GM19328 (cell line): ENCODE measurements around the gene SUOX.
"Not testable (repeated sequence)": the region's sequence is repeated elsewhere in the genome, so short reads cannot be mapped to it uniquely, and the experiment has no call there.

ENCODE experiments used
- ATAC-seq: cut with Tn5 transposase; IDR thresholded peaks from one replicate; pipeline ENCODE4 v1.9.1; 2021; ENCODE audit warnings: mild to moderate bottlenecking, moderate library complexity; ENCODE audit not compliant: unreplicated experiment

SUOX gene

GRCh38 chr12:55982319-55982936, 14.6 kb upstream of the SUOX start:
- ATAC-seq = peak; percentile 88

DNA sequence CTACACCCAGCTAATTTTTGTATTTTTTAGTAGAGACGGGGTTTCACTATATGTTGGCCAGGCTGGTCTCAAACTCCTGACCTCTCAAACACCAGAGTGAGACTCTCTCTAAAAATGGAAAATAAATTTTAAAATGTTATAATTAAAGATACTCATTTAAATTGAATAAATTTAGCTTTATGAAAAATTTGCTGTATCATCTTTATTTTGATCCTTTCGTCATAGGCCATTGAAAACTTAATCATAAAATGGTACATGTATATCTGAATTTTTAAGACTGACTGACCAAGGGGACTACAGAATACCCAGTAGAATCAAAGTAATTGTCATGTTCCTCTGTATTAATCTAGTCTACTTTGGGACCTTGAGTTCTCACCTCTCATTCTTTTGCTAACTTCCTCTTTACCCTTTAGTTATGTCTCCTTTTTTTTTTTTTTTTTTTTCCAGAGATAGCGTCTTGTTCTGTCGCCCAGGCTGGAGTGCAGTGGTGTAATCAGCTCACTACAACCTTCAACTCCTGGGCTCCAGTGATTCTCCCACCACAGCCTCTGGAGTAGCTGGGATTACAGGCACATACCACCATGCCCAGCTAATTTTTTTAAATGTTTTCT, 13.7 kb upstream of the SUOX start:
- ATAC-seq = no peak

- ATAC-seq = no peak
Measured at GRCh38 chr12:55984861-55985260, 12.2 kb upstream of the SUOX start.

DNA sequence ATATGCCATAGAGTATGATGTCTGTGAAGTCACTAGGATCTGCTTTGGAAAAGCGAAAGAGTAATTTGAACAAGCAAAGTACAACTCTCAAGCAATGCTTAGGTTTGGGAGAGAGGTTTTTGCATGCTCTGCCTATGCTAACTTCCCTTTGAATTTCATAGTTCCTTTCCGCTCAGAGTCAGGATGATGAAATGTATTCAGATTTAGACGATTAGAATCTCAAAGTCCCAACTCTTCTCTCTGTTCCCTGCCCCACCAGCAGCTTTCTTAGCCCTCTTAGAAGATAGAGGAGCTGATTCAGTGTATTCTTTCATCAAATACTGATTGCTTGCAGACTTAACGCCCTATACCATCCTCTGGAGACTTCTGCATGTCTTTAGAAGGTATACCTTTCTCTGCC, 11.7 kb upstream of the SUOX start:
- no peak for ATAC-seq

- not testable (repeated sequence) for ATAC-seq
Measured at GRCh38 chr12:55985976-55986375, 11.1 kb upstream of the SUOX start.

DNA sequence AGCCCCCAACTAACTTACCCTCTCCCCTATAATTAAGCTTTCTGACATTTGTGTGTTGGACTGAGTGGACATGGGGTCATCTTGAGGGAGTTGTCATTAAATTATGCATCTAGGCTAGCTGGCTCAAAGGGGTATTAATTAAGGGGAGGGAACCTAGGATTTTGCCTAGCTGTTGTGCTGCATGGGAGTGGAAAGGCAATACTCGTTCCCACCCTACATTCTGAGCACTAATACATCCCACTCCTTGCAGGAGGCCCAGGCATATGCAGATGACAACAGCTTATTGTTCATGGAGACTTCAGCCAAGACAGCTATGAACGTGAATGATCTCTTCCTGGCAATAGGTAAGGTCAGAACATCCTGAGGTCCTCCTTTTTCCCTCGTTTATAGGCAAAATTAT, 6.0 kb upstream of the SUOX start:
- no peak for ATAC-seq

DNA sequence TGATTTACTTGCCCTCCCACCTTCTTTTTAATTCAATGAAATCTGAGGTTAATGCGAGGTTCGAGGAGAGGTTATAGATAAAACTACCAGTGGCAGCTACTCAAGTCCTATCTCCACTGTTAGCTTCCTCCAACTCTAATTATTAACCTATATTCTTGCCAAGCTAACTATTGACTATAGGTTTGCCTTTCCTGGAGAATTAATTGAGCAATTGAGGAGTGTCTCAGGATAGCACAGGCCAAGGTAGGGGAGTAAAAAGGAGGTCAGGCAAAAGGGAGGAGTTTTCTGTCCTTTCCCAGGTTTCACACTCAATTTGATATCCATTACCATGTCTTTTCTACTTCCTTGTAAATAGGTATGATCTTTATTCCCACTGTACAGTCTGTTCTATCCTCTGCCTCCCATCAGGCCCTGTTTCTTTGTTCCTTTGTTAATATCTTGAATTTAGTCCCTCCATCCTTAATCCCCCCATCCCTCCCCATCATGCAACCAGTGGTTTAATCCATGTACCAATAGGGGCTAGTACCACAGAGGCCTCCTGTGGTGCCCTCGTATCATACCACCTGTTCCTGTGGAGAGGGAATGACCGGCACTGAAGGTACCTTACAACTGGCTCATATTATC, 3.7 kb upstream of the SUOX start:
- no peak for ATAC-seq

- no peak for ATAC-seq
Measured at GRCh38 chr12:55995366-55995765, 1.7 kb upstream of the SUOX start.

DNA sequence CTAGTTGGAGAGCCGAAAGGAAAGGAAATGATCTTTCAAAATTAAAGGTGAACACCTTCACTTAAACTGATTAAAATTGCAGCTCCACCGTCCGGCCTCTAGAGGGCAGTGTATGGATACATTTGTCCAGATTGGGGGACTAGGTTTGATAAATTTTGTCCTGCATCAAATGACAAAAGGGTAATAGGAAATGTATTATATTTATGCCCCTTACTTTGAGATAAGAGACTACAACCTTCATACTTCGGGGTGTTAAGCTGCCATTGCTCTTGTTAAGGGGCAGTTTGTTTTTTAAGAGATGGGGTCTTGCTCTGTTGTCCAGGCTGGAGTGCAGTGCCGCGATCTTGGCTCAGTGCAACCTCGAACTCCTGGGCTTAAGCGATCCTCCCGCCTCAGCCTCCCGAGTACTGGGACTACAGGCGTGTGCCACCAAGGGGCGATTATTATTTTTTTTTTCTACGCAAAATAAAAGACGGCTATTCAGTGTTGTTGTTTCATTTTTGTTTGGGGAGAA, 818 bp upstream of the SUOX start:
- no peak for ATAC-seq

DNA sequence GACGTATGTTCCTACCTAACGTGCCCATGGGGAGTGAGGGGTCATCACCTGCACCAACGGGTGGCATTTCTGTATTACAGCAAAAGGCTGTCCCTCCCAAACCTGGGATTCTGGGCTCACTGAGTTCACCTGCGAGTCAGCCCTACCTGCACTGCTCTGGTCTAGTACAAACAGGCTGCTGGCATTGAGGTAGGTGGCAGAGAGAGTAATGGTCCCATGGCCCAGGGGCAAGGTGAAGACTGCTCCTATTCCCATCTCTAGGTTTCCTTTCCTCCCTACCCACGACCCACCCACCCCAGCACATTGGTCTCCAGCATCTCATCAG, 421 bp downstream of the SUOX start:
- no peak for ATAC-seq

DNA sequence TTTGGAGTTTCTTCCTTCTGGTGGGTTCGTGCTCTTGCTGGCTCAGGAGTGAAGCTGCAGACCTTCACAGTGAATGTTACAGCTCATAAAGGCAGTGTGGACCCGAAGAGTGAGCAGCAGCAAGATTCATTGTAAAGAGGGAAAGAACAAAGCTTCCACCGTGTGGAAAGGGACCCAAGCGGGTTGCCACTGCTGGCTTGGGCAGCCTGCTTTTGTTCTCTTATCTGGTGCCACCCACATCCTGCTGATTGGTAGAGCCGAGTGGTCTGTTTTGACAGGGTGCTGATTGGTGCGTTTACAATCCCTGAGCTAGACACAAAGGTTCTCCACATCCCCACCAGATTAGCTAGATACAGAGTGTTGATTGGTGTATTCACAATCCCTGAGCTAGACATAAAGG, 2.4 kb downstream of the SUOX start:
- not testable (repeated sequence) for ATAC-seq

- ATAC-seq = not testable (repeated sequence)
Measured at GRCh38 chr12:55999999-56000540, 3.0 kb downstream of the SUOX start.

GRCh38 chr12:56001487-56002100, 4.5 kb downstream of the SUOX start:
- ATAC-seq = no peak

GRCh38 chr12:56003376-56003775, 6.3 kb downstream of the SUOX start:
- ATAC-seq = not testable (repeated sequence)

DNA sequence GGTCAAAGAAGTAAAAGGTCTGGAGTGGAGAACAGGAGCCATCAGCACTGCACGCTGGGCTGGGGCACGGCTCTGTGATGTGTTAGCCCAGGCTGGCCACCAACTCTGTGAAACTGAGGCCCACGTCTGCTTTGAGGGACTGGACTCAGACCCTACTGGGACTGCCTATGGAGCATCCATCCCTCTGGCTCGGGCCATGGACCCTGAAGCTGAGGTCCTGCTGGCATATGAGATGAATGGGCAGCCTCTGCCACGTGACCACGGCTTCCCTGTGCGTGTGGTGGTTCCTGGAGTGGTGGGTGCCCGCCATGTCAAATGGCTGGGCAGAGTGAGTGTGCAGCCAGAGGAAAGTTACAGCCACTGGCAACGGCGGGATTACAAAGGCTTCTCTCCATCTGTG, 7.1 kb downstream of the SUOX start:
- no peak for ATAC-seq

DNA sequence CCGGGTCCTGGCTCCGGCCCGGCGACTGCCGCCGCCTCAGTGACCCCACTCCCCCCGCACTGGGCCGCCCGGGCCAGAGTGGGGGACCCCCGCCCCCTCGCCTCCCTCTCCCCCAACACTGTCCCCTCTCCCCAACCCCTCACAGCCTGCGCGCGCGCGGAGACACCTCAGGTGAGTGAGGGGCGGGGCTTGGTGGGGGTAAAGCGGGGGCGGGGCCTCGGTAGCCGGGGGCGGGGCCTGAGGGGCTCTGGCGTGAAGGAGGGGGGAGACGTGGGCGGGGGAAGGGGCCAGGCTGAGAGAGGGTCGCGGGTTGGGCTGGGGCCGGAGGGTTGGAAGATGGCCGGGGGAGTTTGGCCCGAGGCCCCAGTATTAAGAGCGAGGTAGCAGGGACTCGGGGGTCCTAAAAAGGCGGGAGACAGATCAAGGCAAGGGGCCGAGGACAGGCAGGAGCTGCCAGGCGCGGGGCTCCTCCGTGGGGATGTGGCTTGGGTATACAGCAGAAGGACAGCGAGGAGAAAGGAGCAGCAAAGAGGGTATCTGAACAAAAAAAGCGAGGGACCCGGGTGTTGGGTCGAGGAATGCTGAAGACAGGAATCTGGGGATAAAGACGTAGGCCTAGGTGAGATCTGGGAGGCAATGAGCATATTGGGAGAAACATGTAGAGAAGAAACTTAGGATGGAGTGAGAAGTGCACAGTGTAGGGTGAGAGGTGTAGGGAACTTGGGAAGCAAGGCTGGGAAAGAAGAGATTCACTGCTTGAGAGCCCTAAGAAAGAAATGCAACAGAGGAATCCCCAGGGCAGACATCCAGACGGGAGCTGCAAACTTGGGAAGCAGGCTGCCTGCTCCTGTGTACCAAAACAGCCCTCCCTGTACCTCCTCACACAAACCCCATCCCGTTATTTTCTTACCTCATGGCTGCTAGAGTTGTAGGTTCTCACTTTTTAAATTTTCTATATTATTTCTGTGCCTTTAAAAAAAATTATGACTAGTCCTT, 10.8 kb downstream of the SUOX start:
- ATAC-seq = no peak

GRCh38 chr12:56010111-56010570, 13.1 kb downstream of the SUOX start:
- no peak for ATAC-seq

- no peak for ATAC-seq
Measured at GRCh38 chr12:56011509-56012090, 14.5 kb downstream of the SUOX start.

DNA sequence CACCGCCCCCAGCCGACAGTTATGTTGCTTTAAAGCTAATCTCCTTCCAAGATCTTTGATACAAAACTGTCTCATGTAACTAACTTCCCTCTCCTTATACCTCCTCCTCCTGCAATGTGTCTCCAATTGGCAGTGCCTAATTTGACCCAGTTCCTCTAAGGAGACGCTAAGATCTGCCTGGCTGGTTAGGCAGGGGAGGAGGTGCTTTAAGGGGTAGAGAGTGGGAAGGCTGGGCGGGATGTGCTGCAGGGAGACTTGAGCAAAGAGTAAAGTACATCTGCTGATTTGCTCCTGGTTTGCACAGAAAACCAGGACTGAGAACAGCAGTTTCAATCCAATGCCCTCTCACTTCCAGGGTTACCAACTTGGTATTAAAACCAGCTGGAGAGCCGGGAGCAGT, 16.4 kb downstream of the SUOX start:
- ATAC-seq = no peak

GRCh38 chr12:56014205-56014604, 17.1 kb downstream of the SUOX start:
- no peak for ATAC-seq
